Activated CD8-positive, alpha-beta memory T cell treated with anti-CD3 and anti-CD28 coated beads, Interleukin-2, amount 50 U/mL, for 24 hours (primary cell): Measurements from ENCODE around the gene MTMR3.

Experiments used
- DNase-seq: peaks from one replicate; pipeline ENCODE4 v3.0.0-alpha.2; 2020; ENCODE audit errors: extremely low read depth

Gene MTMR3

GRCh38 chr22:30002861-30003486 lies 120.0 kb downstream of the MTMR3 start:
- no peak for DNase-seq

DNA sequence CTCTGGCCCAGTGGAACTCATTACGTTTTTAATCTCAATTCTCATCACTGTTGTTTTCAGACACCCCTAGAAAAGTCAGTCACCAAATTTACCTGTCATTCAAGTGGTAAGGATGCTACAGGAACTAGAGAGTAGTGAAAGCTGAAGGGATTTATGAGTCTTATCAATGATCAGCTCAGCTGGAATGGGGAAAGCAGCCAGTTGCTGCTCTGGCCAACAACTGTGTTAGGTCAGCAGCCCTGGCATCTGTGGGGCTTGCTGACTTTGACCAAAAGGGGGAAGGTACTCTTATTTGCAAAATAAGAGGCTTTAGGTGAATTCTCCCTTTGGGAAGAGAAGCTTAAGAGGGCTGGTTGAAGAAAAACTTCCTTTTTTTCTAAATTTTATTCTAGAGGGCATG lies 121.1 kb downstream of the MTMR3 start:
- DNase-seq = no peak

DNA sequence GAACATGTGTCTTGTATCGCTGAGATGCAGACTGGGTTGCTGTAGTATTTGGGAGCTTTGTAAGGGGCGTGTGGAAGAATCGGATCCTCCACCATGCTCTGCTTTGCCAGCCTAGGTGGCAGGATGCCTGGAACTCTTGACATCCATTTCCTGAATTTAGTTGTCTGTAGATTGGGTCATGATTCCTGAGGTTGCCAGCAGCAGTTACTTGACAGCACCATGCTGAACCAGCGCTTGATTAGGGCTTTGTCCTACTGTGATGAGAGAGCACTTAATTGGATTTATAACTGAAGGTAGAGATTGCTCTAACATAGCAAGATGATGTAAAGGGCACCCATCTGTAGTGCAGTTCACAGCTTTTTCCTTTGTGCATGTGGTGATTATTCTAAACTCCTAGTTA lies 121.7 kb downstream of the MTMR3 start:
- no peak for DNase-seq

GRCh38 chr22:30005213-30005857 lies 122.4 kb downstream of the MTMR3 start:
- DNase-seq = peak; percentile 23

DNA sequence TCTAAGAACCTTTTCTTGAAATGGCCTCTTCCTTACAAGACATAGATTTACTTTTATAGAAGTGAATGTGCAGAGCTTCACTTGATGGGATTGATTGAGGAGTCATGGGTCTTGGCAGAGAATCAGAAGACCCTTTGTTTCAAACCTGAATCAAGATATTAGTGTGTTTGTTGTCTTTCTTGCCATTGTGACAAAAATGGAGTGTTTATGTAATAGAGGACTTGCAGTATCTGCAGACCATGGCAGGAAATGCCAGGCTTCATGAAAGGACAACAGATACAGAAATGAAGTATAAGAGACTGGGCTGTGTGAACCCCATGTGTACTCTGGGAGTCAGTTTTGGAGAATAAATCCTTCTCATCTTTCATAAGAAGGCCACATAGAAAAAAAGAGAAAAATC lies 124.4 kb downstream of the MTMR3 start:
- DNase-seq = no peak

GRCh38 chr22:30008401-30008800 lies 125.4 kb downstream of the MTMR3 start:
- no peak for DNase-seq

GRCh38 chr22:30009478-30009877 lies 126.5 kb downstream of the MTMR3 start:
- DNase-seq = no peak

DNA sequence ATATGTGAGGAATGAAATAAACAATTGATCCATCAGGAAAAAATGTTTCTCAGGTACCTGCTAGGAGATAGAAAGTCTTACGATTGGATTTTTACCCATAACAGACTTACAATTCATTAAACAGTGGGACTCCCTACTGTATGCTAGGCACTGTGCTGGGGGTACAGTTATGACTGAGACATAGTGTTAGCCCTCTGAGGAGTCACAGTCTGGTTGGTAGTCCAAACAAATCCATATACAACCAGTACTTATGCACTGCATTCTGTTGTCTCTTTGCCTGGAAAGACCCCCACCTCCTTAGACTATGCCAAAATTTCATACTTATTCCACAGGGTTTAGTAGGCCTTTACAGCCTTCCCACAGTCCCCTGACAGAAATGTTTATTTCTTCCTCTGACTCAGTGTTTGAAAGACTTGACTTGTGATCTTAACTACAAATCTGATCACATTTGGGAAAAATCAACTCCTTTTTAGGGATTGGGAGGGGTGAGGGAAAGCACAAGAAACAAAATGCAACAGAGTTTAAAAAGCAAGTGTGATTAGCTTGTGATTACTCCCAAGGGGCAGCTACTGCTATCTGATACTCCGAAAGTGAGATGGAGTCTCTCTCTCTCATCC lies 127.9 kb downstream of the MTMR3 start:
- no peak for DNase-seq

- no peak for DNase-seq
These were observed 130.2 kb downstream of the MTMR3 start for GRCh38 chr22:30013201-30013600.

- no peak for DNase-seq
These were observed 131.3 kb downstream of the MTMR3 start for GRCh38 chr22:30014244-30014643.

DNA sequence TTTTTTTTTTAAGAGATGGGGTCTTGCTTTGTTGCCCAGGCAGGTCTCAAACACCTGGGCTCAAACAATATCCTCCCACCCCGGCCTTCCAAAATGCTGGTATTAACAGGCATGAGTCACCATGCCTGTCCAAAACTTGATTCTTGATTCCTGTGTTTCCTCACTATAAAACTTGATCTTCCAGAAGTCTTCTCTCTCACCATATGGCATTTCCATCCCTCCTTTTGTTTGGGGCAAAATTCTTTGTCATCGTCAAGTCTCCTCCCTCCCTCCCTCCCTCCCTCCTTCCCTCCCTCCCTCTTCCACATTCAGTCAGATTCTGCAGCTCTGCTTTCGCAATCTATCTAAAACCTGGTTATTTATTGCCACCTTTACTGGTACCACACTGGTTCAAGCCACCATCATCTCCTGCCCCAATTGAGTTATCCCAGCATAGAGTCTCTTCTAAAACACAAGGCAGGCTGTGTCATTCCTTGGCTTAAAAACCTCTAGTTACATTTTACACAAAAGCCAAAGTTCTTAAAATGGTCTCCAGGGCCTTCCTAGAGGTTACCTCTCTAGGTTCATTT lies 132.3 kb downstream of the MTMR3 start:
- DNase-seq = no peak

DNA sequence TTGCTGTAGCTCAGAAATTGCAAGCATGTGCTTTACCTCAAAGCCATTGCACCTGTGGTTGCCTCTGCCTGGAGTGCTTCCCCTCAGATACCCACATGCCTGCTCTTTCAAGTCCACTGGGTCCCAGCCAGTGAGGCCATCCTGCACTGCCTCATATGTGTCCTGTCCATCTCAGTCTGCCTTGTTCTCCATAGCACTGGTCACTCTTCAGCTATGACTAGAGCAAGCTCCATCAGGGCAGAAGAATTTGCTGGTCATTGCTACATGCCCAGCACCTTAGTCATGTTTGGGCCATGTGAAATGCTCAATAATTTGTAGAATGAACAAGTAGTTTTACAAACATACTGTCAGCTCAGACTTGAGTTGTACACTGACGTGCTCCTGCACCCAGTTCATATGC lies 132.9 kb downstream of the MTMR3 start:
- no peak for DNase-seq

GRCh38 chr22:30016596-30016995 lies 133.6 kb downstream of the MTMR3 start:
- DNase-seq = no peak

DNA sequence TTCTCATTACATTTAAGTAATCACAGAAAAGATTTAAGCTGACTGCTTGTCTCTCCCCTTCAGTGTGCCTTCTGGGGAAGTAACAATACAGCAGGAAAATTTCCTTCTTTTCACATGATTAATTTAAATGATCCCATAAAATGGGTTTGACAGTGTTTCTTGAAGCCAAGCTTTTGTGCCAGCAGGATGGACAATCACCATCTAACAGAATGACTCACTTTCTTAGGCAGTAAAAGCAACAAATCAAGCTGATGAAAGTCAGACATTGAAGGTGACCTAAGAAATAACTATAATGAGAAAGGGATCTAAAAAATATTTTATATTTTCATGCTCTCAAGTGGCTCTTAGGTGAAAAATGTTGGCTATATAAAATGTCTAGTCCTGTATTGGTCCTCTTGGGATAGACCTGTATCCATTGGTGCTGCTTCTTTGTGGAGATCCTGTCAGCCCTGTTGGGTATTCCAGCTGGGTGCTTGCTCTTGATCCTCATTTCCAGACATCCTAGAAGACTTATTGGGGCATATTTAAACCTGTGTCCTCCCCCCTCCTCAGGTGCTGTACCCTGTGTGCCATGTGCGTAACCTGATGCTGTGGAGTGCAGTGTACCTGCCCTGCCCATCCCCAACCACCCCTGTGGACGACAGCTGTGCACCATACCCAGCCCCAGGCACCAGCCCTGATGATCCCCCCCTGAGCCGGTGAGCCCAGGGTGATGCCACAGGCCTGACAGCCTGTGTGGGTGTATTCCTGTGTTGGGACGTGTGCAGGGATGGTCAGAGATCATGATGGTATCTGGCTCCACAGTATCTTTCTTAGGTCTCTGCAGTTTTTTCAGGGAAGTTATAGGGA lies 134.6 kb downstream of the MTMR3 start:
- DNase-seq = no peak

DNA sequence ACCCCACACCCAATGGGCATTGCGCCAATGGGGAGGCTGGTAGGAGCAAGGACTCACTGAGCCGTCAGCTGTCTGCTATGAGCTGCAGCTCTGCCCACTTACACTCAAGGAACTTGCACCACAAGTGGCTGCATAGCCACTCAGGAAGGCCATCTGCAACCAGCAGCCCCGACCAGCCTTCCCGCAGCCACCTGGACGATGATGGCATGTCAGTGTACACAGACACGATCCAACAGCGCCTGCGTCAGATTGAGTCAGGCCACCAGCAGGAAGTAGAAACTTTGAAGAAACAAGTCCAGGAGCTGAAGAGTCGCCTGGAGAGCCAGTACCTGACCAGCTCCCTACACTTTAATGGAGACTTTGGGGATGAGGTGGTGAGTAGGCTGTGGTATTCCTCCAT lies 137.5 kb downstream of the MTMR3 start:
- DNase-seq = no peak

- DNase-seq = no peak
These were observed 138.4 kb downstream of the MTMR3 start for GRCh38 chr22:30021338-30021737.

DNA sequence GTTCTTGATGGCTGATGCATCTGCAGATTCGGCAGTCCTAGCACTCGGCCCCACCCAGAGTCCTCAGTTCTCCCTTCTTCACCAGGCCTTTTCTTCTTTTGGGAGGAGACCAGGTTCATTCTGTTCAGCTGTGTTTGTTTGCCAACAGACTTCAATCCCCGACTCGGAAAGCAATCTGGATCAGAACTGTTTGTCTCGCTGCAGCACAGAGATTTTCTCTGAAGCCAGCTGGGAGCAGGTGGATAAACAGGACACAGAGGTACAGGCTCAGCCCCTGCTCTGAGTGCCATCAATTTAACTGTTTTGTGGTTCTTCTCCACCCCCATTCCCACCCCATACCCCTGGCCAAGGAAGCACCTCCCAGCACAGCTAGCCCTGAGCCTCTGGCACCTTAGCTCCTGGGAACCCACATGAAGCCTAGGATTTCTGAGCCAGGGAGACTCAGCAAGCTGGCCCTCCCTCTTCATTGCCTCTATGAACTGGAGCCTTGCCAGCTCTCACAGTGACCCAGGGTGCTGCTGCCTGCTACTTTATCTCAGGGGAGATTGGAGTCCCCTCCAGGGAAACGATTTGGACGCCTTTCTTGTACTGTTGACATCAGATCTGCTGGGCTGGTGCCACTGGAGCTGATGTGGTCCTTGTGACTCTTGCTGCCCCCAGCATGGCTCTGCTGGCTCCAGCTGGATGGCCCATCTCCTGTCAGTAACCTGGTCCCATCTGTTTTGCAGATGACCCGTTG lies 139.1 kb downstream of the MTMR3 start:
- DNase-seq = no peak

- DNase-seq = no peak
These were observed 140.2 kb downstream of the MTMR3 start for GRCh38 chr22:30023099-30023660.

DNA sequence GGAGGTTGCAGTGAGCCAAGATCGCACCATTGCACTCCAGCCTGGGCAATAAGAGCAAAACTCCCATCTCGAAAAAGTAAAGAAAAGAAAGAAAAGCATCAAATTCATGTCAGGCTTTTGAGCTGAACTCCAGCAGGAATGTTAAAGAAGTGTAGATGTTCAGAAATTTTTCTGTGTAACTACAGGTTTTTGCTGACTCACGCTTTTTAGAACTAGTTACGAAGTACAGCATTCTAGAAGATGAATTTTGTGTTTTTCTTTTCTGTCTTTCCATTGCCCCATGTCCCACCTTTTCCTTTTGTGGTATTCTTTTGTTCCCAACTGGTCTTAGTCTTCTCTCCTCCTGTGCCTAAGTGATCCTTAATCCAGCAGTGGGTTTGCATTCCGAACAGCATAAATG lies 141.3 kb downstream of the MTMR3 start:
- no peak for DNase-seq

DNA sequence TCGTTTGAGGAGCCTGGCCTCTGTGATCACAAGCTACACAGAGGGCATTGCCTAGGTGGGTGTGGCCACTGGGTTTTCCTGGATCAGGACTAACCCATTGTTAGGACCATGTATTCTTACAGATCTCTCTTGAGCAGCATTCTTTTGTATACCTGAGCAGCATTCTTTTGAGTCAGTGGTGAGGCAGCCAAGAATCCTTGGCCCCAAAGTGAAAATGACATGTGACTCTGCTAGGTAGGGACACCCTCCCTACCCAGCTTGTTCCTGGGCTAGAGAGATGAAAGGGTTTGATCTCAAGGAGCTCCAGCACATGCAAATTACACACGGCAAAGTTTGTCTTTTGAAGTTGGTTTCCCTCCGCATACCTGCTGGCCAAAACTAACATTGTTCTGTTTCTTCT lies 142.2 kb downstream of the MTMR3 start:
- DNase-seq = no peak

GRCh38 chr22:30026756-30027155 lies 143.8 kb downstream of the MTMR3 start:
- no peak for DNase-seq
